ENCODE results near the gene UBQLN4.

Gene UBQLN4

DNA sequence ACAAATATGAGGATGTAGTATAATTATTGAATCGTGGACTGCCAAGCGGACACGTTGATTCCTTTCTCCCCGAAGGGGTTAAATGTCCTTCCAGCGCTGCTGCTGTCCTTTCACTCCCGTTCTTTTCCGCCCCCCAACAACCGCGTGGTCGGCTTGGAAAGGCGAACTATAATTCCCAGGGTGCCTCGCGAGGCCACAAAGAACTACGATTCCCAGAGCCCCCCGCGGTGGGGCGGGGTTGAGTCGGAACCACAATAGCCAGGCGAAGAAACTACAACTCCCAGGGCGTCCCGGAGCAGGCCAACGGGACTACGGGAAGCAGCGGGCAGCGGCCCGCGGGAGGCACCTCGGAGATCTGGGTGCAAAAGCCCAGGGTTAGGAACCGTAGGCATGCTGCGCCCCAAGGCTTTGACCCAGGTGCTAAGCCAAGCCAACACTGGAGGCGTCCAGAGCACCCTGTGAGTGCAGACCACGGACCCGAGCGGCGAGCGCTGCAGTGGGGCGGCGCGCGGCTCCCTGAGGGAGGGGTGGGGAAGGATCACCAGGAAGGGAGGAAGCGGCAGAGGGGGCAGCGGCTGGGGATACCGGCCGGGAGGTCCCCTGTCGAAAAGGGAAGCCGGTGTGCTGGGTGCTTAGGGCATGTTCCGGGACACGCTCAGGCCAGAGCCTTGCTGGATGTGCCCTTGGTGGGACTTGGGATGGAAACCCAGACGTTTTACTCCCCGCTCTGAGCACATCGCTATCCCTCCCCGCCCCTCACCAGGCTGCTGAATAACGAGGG lies 1.1 kb upstream of the UBQLN4 start, which contains the start of gene LAMTOR2 (continued):
- TF ChIP-seq, protein P1, sequence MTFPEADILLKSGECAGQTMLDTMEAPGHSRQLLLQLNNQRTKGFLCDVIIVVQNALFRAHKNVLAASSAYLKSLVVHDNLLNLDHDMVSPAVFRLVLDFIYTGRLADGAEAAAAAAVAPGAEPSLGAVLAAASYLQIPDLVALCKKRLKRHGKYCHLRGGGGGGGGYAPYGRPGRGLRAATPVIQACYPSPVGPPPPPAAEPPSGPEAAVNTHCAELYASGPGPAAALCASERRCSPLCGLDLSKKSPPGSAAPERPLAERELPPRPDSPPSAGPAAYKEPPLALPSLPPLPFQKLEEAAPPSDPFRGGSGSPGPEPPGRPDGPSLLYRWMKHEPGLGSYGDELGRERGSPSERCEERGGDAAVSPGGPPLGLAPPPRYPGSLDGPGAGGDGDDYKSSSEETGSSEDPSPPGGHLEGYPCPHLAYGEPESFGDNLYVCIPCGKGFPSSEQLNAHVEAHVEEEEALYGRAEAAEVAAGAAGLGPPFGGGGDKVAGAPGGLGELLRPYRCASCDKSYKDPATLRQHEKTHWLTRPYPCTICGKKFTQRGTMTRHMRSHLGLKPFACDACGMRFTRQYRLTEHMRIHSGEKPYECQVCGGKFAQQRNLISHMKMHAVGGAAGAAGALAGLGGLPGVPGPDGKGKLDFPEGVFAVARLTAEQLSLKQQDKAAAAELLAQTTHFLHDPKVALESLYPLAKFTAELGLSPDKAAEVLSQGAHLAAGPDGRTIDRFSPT (tag by site-specific recombination; IDR thresholded peaks at IDR 0.05): peak; percentile 93
- TF ChIP-seq ZNF2 (tag by site-specific recombination; IDR thresholded peaks at IDR 0.05): peak; percentile 82; the same call in 1 of the 2 replicates
- TF ChIP-seq ZBTB17 (tag by site-specific recombination; IDR thresholded peaks at IDR 0.05): peak; percentile 97
- TF ChIP-seq, protein P2, sequence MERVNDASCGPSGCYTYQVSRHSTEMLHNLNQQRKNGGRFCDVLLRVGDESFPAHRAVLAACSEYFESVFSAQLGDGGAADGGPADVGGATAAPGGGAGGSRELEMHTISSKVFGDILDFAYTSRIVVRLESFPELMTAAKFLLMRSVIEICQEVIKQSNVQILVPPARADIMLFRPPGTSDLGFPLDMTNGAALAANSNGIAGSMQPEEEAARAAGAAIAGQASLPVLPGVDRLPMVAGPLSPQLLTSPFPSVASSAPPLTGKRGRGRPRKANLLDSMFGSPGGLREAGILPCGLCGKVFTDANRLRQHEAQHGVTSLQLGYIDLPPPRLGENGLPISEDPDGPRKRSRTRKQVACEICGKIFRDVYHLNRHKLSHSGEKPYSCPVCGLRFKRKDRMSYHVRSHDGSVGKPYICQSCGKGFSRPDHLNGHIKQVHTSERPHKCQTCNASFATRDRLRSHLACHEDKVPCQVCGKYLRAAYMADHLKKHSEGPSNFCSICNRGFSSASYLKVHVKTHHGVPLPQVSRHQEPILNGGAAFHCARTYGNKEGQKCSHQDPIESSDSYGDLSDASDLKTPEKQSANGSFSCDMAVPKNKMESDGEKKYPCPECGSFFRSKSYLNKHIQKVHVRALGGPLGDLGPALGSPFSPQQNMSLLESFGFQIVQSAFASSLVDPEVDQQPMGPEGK (tag by site-specific recombination; IDR thresholded peaks at IDR 0.05): peak; percentile 73
- TF ChIP-seq ZNF449 (tag by site-specific recombination; IDR thresholded peaks at IDR 0.05): peak; percentile 55; the same call in 1 of the 2 replicates
- no peak for TF ChIP-seq SCRT1 (tag by site-specific recombination; IDR thresholded peaks at IDR 0.05; ENCODE audit: borderline replicate concordance)
- 0 out of 2 replicates have a peak, but pooled peaks have one; percentile 24 for TF ChIP-seq ZSCAN30 (tag by site-specific recombination; IDR thresholded peaks at IDR 0.05)
- TF ChIP-seq BCL6B (tag by site-specific recombination; IDR thresholded peaks at IDR 0.05): no peak
- TF ChIP-seq ZBTB8A (tag by site-specific recombination; IDR thresholded peaks at IDR 0.05): peak; percentile 74
- no peak for TF ChIP-seq SETDB1 (IDR thresholded peaks at IDR 0.05; ENCODE audit: insufficient read length, low read length)
- no peak for TF ChIP-seq ZNF791 (tag by site-specific recombination; IDR thresholded peaks at IDR 0.05)
- peak; percentile 66 for TF ChIP-seq ZNF610 (tag by site-specific recombination; IDR thresholded peaks at IDR 0.05; ENCODE audit: borderline replicate concordance)
- TF ChIP-seq ZNF843 (tag by site-specific recombination; IDR thresholded peaks at IDR 0.05): peak; percentile 63; the same call in 1 of the 2 replicates
- TF ChIP-seq, protein P3, sequence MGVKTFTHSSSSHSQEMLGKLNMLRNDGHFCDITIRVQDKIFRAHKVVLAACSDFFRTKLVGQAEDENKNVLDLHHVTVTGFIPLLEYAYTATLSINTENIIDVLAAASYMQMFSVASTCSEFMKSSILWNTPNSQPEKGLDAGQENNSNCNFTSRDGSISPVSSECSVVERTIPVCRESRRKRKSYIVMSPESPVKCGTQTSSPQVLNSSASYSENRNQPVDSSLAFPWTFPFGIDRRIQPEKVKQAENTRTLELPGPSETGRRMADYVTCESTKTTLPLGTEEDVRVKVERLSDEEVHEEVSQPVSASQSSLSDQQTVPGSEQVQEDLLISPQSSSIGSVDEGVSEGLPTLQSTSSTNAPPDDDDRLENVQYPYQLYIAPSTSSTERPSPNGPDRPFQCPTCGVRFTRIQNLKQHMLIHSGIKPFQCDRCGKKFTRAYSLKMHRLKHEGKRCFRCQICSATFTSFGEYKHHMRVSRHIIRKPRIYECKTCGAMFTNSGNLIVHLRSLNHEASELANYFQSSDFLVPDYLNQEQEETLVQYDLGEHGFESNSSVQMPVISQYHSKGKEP (tag by site-specific recombination; IDR thresholded peaks at IDR 0.05): 0 out of 2 replicates have a peak, but pooled peaks have one; percentile 14
- TF ChIP-seq, protein P4, sequence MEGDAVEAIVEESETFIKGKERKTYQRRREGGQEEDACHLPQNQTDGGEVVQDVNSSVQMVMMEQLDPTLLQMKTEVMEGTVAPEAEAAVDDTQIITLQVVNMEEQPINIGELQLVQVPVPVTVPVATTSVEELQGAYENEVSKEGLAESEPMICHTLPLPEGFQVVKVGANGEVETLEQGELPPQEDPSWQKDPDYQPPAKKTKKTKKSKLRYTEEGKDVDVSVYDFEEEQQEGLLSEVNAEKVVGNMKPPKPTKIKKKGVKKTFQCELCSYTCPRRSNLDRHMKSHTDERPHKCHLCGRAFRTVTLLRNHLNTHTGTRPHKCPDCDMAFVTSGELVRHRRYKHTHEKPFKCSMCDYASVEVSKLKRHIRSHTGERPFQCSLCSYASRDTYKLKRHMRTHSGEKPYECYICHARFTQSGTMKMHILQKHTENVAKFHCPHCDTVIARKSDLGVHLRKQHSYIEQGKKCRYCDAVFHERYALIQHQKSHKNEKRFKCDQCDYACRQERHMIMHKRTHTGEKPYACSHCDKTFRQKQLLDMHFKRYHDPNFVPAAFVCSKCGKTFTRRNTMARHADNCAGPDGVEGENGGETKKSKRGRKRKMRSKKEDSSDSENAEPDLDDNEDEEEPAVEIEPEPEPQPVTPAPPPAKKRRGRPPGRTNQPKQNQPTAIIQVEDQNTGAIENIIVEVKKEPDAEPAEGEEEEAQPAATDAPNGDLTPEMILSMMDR (tag by site-specific recombination; IDR thresholded peaks at IDR 0.05): peak; percentile 10; the same call in 1 of the 2 replicates
- TF ChIP-seq PRDM10 (tag by site-specific recombination; IDR thresholded peaks at IDR 0.05): peak; percentile 97
- TF ChIP-seq PRDM1 (tag by site-specific recombination; IDR thresholded peaks at IDR 0.05): no peak
- no peak for TF ChIP-seq REPIN1 (tag by site-specific recombination; IDR thresholded peaks at IDR 0.05; ENCODE audit: low read depth)
- TF ChIP-seq ZBTB7A (tag by site-specific recombination; IDR thresholded peaks at IDR 0.05; ENCODE audit: low read depth): 0 out of 2 replicates have a peak, but pooled peaks have one; percentile 10
- no peak for TF ChIP-seq ZSCAN16 (tag by site-specific recombination; IDR thresholded peaks at IDR 0.05)
- no peak for TF ChIP-seq ZNF621 (tag by site-specific recombination; IDR thresholded peaks at IDR 0.05)
- no peak for TF ChIP-seq ZNF580 (tag by site-specific recombination; IDR thresholded peaks at IDR 0.05)
- peak; percentile 87 for TF ChIP-seq ZNF561 (tag by site-specific recombination; IDR thresholded peaks at IDR 0.05; ENCODE audit: borderline replicate concordance)
